HG02763 (cell line): ENCODE results near the gene NDC80.

Experiments
- ATAC-seq: cut with Tn5 transposase; IDR thresholded peaks from one replicate; pipeline ENCODE4 v1.9.1; 2021; ENCODE audit warnings: mild to moderate bottlenecking, moderate library complexity; ENCODE audit not compliant: unreplicated experiment

Gene NDC80

DNA sequence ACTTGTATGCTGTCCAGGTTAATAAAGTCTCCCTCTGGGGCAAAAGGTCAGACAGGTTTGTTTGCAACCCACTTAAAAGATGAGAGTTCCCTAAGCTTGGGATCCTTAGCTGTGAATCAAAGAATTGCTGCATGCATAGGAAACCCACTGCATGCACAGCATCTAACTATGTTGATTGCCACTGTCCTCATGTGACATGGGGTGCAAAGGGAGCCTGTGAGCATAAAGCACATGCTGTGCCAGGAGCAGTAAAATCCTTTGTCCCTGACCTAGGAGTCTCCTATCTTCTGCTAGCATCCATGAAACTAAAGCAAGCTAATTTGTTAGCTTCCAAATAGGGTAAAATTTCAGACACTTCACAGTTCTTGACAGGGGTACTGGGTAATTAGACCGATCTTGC is 13.8 kb upstream of the NDC80 start:
- ATAC-seq, result no peak

DNA sequence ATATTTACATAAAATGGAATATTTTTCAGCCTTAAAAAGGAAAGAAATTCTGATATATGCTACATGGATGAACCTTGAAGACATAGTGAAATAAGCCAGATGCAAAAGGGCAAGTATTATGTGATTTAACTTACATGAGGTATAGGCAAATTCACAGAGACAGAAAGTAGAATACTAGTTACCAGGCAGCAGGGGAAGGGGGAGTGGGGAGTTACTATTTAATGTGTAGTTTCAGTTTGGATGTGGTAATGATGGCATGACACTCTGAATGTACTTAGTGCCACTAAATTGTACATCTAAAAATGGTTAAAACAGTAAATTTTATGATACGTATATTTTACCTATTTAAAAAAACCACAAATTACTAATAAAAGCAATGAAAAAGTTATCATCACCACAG is 12.1 kb upstream of the NDC80 start:
- no peak for ATAC-seq

DNA sequence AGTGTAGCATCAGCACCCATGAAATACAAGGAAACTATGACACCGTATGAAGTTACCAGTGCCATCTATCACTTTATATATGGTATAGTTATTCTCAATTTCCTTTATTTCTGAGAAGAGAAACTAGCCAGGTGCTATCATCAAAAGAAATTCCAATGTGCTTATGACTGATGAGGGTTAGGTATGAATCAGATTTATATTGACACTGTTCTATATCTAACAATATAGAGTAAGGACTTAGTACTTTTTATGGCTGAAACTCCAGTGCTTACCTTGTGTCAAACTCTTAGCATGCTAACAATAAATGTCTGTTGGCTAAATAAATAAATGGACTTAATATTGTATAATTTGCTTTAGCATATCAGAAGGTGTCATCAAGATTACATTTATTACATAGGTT is 7.0 kb upstream of the NDC80 start:
- ATAC-seq, result no peak

DNA sequence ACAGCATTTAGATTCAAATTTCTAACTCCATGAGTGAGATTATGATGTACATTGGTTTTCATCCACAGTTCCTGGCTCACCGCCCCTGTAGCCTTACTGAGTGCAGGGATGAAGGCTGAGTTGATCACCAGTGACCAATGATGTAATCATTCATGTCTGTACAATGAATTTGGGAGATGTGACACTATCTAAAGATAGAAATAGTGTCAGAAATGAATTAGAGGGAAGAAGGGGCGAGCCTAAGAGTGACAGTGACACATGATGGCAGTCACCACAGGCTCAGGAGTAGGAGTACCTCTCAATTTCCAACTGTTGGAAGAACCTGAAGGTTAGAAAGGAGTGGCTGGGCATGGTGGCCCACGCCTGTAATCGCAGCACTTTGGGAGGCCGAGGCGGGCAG is 3.2 kb upstream of the NDC80 start:
- ATAC-seq, result no peak

DNA sequence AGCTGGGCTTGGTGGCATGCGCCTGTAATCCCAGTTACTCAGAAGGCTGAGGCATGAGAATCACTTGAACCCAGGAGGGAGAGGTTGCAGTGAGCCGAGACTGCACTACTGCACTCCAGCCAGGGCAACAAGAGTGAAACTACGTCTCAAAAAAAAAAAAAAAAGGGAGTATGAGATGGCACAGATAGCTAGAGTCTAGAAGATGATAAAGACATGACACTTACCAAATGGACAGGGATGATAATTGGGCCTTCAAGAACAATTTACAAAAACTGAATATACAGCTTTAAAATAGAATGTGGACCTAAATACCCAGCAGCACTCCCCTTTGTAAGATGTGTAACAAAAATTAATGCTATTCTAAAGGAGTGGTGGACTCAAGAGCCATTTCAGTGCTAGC is 2.8 kb upstream of the NDC80 start:
- ATAC-seq, result no peak

DNA sequence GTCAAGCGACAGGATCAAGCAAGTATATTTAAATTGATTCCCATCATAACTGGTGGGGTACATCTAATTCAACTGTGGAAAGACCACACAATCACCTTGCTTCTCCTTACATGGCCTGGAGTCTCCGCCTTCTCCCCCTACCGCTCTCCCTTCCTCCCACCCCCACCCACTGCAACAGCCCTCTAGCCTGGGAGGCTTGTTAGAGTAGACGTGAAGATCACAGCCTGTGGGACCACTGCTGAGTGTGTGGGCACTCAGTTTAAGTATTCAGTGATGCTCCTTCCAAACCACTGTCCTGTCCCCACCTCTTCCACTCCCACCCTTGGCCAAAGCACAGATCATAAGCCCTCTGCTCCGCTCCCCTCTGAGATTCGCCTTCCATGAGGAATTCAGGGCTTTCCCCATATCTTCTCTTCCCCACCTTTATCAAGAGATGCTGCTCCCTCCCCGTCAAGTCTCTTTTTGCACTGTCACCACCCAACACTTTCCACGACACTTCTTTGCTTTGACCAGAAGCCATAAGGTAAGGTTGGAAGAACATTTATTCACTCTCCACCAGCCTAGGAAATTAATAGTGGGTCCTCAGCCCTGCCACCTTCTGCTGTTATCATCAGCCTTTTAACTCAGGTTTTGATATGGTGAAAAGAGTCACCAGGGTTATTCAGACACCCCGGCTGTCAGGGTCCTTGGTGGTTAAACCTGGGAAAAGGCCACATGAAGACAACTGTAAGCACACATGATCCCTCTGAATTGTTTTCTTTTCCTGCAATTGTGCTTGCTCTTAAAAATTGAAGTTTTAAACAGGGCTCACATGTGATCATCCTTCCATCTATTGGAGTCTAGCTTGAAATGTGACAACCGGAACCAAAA is 1.8 kb upstream of the NDC80 start:
- ATAC-seq, result no peak

DNA sequence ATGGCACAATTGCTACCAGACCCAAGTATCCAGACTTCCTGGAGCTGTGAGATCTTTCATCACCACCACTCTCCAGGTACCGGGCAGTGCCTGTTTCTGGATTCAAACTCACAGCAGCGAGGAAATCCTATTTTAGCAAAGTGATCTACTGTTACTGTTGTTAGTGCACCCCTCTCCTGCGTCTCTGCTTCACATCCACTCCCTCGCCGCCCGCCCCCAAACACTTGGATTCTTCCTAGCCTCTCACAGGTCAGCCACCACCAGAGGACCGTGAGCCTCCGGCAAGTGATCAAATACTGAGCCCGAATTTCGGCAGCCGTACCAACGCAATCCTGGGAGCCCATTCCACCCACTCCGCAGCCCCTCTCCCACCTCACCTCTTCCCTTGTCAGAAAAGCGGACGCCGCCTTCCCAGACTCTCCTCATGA is 571 bp upstream of the NDC80 start:
- ATAC-seq, result peak; percentile 42

DNA sequence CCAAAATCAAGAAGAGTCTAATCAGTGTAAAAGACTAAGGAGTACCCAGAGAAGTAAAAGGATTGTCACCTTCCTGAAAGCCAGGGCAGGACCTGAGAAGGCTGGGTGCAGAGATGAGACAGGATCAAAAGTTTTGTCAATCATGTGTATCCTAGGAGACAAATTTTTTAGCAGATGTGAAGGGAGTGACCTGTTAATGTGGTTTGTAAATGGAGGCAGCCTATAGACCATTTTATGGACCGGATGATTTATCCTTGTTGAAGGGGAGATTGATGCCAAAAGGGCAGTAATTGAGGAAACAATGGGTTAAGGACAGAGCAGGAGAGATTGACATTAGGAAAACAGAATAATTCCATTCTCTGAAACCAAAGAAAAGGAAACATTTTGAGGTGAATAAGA is 813 bp downstream of the NDC80 start:
- ATAC-seq, result peak; percentile 6

DNA sequence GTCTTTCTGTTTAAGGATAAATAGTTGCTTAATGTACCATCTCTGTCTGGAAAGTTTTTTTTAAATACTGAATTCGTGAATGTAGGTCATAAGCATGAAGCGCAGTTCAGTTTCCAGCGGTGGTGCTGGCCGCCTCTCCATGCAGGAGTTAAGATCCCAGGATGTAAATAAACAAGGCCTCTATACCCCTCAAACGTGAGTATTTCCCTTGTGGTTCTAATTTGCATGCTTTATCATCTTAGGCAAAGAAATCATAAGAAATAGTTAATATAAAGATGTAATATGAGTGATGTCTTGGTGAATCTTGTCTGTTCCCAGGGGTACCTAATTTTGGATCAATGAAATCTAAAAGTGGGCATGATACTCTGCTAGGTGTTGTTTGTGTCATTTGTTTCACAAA is 1.5 kb downstream of the NDC80 start:
- no peak for ATAC-seq

DNA sequence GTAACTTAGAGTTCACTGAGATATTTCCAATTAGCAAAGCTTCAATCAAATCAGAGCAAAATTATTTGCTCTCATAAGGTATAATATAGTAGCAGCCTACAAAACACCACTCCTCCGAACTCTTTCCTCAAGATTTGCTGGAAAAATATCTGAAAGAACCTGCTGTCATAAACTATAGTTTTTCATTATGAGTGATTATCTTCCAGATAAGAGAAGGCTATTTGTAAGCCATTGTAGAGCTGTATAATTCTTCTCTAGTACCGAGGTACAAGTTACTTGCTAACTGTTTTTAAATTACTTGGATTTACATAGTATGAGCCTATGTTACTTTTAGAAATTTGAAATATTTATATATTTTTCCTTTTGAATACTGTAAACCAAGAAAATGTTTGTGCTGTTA is 2.1 kb downstream of the NDC80 start:
- no peak for ATAC-seq

DNA sequence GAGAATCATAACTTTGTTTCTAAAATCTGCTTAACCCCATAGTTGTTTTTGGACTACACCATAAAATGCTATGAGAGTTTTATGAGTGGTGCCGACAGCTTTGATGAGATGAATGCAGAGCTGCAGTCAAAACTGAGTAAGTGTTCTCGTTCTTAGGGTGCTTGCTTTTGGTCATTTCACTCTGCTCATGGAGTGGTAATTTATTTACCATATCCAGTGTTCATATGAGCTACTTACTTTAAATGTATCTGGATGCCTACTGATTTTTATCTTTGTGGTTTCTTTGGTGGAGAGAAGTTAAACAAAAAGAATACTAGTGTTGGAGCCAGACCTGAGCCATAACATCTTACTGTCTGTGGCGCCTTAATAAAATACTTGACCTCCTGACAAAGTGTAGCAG is 16.4 kb downstream of the NDC80 start:
- ATAC-seq, result no peak

DNA sequence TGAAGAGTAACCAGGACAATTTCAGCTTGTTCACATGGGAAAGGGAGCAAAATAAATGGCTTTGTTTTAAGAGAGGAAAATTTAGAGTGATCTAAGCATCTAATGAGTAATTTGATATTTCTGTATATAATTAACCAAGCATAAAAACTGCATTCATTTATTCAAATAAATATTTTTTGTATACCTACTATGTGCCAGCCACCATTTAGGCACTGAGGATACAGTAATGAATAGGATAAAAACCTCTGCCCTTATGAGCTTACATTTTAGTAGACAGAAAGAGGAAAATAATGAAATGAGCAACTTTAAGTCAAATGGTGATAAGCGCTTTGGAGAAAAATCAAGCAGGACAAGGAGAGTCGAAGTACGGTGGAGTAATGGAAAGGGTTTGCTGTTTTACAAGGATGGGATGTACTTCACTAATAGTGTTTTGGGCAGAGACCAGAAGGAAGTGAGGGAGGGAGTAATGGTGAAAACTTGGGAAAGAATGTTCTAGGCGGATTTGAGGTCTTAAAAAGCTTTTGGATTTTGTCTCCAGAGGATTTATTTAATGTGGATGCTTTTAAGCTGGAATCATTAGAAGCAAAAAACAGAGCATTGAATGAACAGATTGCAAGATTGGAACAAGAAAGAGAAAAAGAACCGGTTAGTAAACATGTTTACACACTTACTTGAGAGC is 17.4 kb downstream of the NDC80 start:
- no peak for ATAC-seq

DNA sequence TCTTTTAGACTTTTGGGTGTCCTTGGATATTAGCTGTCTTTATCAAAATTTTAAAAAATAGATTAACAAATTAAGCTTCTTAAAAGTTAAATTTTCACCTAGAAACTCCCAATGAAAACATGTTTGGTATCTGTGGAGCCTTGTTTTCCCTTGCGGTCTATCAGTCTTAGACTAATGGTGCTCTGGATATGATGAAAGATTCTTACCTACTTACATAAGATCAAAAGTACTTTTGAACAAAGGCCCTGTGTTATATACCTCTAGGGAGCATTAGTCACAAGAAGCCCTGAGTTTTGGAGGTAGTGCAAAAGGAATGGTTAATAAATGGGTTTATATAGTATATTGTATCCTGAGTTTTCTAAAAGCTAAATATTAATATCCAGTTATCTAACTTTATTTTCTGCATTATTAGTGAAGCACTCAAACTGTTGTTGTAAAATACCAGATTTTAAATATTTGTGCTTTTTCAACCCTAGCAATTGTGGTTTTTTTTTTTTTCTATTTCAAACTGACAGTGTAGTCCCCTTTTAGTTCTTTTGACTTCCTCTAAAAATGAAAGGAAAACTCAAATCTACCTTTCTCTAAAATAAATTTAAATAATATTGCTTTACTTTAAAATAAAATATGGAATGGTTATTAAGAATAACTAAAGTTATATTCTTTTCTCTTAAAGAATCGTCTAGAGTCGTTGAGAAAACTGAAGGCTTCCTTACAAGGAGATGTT is 18.1 kb downstream of the NDC80 start:
- no peak for ATAC-seq

DNA sequence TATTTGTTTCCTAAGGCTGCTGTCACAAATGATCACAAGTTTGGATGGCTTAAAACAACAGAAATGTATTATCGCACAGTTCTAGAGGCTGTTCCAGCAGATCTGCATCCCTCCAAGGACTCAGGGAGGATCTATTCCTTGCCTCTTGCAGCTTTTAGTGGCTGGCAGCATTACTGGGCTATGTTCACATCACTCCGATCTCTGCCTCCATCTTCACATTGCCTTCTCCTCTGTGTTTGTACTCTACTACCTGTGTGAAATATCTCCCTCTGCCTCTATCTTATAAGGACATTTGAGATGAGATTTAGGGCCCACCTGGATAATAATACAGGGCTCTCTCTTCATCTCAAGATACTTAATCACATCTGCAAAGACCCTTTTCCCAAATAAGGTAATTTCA is 18.9 kb downstream of the NDC80 start:
- ATAC-seq, result no peak

DNA sequence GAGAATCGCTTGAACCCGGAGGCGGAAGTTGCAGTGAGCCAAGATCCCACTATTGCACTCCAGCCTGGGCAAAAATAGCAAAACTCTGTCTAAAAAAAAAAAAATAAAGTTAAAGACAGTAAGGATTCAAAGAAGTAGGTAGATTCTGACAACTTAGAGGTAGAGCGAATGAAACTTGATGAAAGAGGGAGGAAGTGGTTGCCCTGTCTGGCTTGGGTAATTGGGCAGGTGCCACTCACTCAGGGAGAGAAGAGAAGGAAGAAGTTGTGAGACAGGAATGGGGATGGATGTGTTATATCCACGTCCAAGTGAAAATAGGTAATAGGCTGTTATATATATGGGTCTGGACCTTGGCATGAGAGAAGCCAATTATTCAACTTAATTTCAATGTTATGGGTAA is 26.3 kb downstream of the NDC80 start:
- no peak for ATAC-seq

DNA sequence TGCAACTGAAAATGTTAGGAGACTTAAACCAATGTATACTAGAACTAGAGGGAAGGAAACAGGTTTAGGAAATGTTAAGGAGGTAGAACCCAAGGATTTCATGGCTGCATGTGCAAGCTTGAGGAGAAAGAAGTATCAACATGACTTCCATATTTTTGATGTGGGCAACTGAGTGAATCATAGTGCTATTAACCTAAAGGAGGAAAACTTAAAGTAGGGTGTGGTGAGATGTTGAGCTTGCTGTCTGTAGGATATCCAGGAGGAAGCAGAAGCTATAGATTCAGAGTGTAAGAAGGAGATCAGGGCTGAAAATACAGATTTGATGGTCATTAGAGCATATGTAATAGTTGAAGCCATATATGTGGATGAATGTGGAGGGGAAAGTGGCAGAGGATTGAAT is 31.5 kb downstream of the NDC80 start:
- ATAC-seq, result no peak

DNA sequence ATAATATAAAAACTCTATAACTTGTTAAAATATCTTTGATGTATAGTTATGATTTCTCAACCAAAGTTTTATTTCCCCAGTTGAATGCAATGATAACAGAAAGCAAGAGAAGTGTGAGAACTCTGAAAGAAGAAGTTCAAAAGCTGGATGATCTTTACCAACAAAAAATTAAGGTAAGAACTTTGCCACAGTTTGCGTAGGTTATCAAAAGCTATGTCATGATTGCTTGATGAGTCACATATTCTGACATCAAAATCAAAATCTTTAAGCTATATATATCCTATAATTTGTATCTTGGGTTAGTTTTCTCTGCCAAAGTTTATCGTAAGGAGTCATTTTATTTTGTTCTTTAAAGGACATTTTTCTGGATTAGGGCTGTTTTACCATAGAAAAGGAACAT is 35.0 kb downstream of the NDC80 start:
- no peak for ATAC-seq

DNA sequence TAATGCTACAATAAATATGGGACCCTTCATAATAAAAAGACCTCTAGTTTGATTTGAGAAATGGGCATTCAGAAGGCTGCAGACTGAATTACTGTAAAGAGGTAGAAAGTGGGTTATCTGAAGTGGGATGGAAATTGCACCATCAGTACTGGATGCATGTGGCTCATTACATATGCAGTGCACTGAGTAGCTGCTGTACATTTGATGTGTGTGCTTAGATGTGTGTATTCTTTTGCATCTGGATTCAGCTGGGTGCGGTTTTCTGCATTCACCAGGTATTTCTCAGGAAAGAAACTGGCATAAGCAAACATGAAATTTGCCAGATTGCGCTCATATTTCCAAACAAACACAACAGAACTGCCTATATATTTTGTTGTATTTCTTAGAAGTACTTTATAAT is 38.2 kb downstream of the NDC80 start:
- no peak for ATAC-seq

DNA sequence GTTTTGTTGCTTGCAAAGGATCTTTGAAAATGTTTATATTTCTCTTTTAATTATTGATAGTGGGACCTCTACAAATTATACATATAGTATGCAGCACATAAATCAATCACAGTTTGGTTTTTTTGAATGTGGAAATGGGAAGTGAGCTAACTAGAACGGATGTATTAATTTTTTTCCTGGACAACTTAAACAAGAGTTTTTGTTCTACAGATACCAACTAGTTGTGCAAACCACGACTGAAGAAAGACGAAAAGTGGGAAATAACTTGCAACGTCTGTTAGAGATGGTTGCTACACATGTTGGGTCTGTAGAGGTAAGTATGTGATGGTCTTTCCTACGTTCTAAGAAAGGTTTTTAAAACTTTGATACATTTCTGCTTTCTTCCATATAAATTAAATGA is 39.2 kb downstream of the NDC80 start:
- no peak for ATAC-seq

DNA sequence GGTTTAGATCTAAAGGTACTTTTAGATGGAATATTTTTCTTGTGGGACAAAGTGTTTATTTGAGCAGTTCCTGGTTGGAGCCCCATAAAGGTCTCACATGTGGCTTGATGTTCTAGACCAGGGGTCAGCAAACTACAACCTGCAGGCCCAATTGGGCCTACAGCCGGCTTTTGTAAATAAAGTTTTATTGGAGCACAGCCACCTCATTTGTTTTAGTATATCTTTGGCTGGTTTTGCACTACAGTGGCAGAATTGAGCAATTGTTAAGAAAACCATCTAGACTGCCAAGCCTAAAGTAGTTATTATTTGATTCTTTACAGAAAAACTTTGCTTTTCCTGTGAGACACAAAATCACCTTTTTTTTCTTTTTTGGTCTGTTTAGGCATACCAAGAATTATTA is 41.6 kb downstream of the NDC80 start:
- ATAC-seq, result no peak

DNA sequence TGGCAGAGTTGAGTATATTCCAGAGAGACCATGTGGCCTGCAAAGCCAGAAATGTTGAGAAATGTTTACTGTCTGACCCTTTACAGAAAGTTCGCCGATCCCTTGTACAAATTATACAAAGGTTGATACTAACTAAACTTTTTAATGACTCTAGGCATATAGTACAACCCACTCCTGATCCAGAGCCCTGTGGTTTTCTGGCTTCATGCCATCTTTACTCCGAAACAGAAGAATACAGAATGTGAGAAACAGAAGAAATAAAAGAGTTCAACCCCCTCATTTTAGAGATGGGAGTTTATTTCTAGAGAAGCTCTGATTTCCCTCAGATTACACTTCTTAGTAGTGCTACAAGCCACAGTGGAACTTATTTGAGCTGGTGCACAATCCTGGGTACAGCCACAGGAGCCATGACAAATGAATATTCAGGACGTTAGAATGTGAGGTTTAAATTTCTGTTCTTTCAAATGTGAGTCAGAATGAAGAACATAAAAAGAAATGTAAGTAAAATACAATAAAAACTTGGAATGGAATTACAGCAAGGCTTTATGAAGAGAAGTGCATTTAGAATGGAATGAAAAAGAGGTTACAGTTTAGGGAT is 46.1 kb downstream of the NDC80 start:
- no peak for ATAC-seq

DNA sequence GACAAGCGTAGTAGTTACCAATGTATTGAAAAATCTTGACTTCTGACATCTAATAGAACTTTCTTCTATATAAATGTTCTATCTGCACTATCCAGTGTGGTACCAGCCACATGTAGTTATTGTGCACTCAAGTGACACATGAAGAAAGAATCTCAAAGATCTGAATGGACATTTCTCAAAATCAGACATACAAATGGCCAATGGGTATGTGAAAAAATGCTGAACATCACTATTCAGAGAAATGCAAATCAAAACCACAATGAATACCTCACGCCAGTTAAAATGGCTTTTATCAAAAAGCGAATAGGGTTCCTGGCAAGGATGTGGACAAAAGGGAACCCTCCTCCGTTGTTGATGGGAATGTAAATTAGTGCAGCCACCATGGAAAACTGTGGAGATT is 46.7 kb downstream of the NDC80 start:
- no peak for ATAC-seq
